ENCODE results near the gene PSAT1. TPM values are rescaled to one million over a fixed set of nuclear protein-coding genes. Genes with fewer than 3 reads are reported as not detected.

PSAT1 gene
- polyA plus RNA-seq, 1 donor from 2014 or later, result 18.0 TPM

GRCh38 chr9:78273761-78274160 lies 23.2 kb upstream of the PSAT1 start:
- no peak for TF ChIP-seq EZH2 (IDR thresholded peaks at IDR 0.05; ENCODE audit: borderline replicate concordance, insufficient read depth, low read length, poor library complexity, severe bottlenecking)
- no peak for TF ChIP-seq CTCF (IDR thresholded peaks at IDR 0.05; ENCODE audit: poor library complexity, severe bottlenecking)
- no peak for TF ChIP-seq TAF1 (IDR thresholded peaks at IDR 0.05; ENCODE audit: low read depth)
- TF ChIP-seq REST (IDR thresholded peaks at IDR 0.05; ENCODE audit: borderline replicate concordance), result no peak
- TF ChIP-seq POLR2AphosphoS5 (IDR thresholded peaks at IDR 0.05), result no peak
- TF ChIP-seq RAD21 (conservative IDR thresholded peaks at IDR 0.05), result no peak
- no peak for TF ChIP-seq EP300 (conservative IDR thresholded peaks at IDR 0.05; ENCODE audit: poor library complexity, severe bottlenecking)
- TF ChIP-seq SMC3 (conservative IDR thresholded peaks at IDR 0.05; ENCODE audit: poor library complexity), result no peak
- TF ChIP-seq MXI1 (conservative IDR thresholded peaks at IDR 0.05; ENCODE audit: poor library complexity, severe bottlenecking), result no peak
- no peak overlapping the region for H3K4me2 ChIP-seq (ENCODE audit: low read length)

GRCh38 chr9:78278177-78278777 lies 18.6 kb upstream of the PSAT1 start:
- no peak overlapping the region for H3K9ac ChIP-seq (ENCODE audit: low read length)
- H4K20me1 ChIP-seq (ENCODE audit: insufficient read depth), result no peaks in the 10 kb centered on the region
- no peaks in the 10 kb centered on the region for H3K9me3 ChIP-seq (ENCODE audit: low read length)
- no peaks in the 10 kb centered on the region for H3K36me3 ChIP-seq (ENCODE audit: insufficient read depth, low read length)
- H3K9me2 ChIP-seq (ENCODE audit: insufficient read depth, low read length), result no peaks in the 10 kb centered on the region
- no peak overlapping the region for H2AFZ ChIP-seq (ENCODE audit: low read depth, low read length)
- no peaks in the 10 kb centered on the region for H3F3A ChIP-seq (ENCODE audit: insufficient read depth, low read length, poor library complexity, severe bottlenecking)
- no peak for TF ChIP-seq MXI1 (conservative IDR thresholded peaks at IDR 0.05; ENCODE audit: poor library complexity, severe bottlenecking)
- TF ChIP-seq RAD21 (conservative IDR thresholded peaks at IDR 0.05), result no peak
- no peak for TF ChIP-seq CTCF (IDR thresholded peaks at IDR 0.05; ENCODE audit: poor library complexity, severe bottlenecking)
- no peak for TF ChIP-seq EZH2 (IDR thresholded peaks at IDR 0.05; ENCODE audit: borderline replicate concordance, insufficient read depth, low read length, poor library complexity, severe bottlenecking)
- TF ChIP-seq EP300 (conservative IDR thresholded peaks at IDR 0.05; ENCODE audit: poor library complexity, severe bottlenecking), result no peak
- no peak for TF ChIP-seq SMC3 (conservative IDR thresholded peaks at IDR 0.05; ENCODE audit: poor library complexity)
- TF ChIP-seq REST (IDR thresholded peaks at IDR 0.05; ENCODE audit: borderline replicate concordance), result no peak
- TF ChIP-seq POLR2AphosphoS5 (IDR thresholded peaks at IDR 0.05), result no peak
- TF ChIP-seq TAF1 (IDR thresholded peaks at IDR 0.05; ENCODE audit: low read depth), result no peak
- no peaks in the 10 kb centered on the region for H3K27me3 ChIP-seq (ENCODE audit: insufficient read depth, low read depth, low read length)
- H3K79me2 ChIP-seq (replicated peaks; ENCODE audit: insufficient read depth, low read length), result no peaks in the 10 kb centered on the region
- no peak overlapping the region for H3K4me3 ChIP-seq (ENCODE audit: low read length)
- no peak overlapping the region for H3K27ac ChIP-seq (ENCODE audit: low read length)
- H3K4me2 ChIP-seq (ENCODE audit: low read length), result no peak overlapping the region

More at GRCh38 chr9:78273761-78274160, 23.2 kb upstream of the PSAT1 start:
- Histone ChIP-seq H3K9me3 (ENCODE audit: low read length) (no peaks in the 10 kb centered on the region), H2AFZ (ENCODE audit: low read depth, low read length) (no peak overlapping the region), H3K9me2 (ENCODE audit: insufficient read depth, low read length) (no peaks in the 10 kb centered on the region), H3K27me3 (ENCODE audit: insufficient read depth, low read depth, low read length) (no peaks in the 10 kb centered on the region), H3K79me2 (replicated peaks; ENCODE audit: insufficient read depth, low read length) (no peaks in the 10 kb centered on the region), H4K20me1 (ENCODE audit: insufficient read depth) (no peaks in the 10 kb centered on the region), H3F3A (ENCODE audit: insufficient read depth, low read length, poor library complexity, severe bottlenecking) (no peaks in the 10 kb centered on the region), H3K36me3 (ENCODE audit: insufficient read depth, low read length) (no peaks in the 10 kb centered on the region), H3K4me3 (ENCODE audit: low read length) (no peak overlapping the region), H3K9ac (ENCODE audit: low read length) (no peak overlapping the region), H3K27ac (ENCODE audit: low read length) (no peak overlapping the region)
